Lung (tissue), 12 donors: Measurements from ENCODE around the gene WASF2. TPM values are rescaled to one million over a fixed set of nuclear protein-coding genes. Genes with fewer than 3 reads are reported as not detected.

Experiments
- ATAC-seq: fragments of 200-7000 bp; cut with Tn5 transposase; one replicate; pipeline ENCODE4 v1.9.1; 2020; ENCODE audit warnings: moderate number of reproducible peaks; ENCODE audit not compliant: insufficient read depth, low FRiP score
- DNase-seq, 3 donors: peaks; one replicate each; pipeline ENCODE4 v3.0.0-alpha.2; 2013 to 2017
- H3K27ac ChIP-seq, 2 donors: one replicate each; pipeline ENCODE4 v1.5.1; 2013; ENCODE audit warnings: mild to moderate bottlenecking in 2 of 2, moderate library complexity in 2 of 2, control low read depth in 1 of 2, inconsistent platforms in 1 of 2, low read depth in 1 of 2, low read length in 1 of 2
- H3K27me3 ChIP-seq, 3 donors: one replicate each; pipeline ENCODE4 v1.5.1; 2013; ENCODE audit warnings: low read length in 2 of 3; ENCODE audit not compliant: control insufficient read depth in 3 of 3, insufficient read depth in 3 of 3
- H3K36me3 ChIP-seq, 4 donors: one replicate each; pipeline ENCODE4 v1.5.1; 2013; ENCODE audit warnings: low read length in 4 of 4, mild to moderate bottlenecking in 1 of 4, moderate library complexity in 1 of 4; ENCODE audit not compliant: control insufficient read depth in 4 of 4, insufficient read depth in 4 of 4
- H3K4me1 ChIP-seq, 5 donors: one replicate each; pipeline ENCODE4 v1.5.1; 2013; ENCODE audit warnings: low read length in 5 of 5, mild to moderate bottlenecking in 2 of 5, moderate library complexity in 1 of 5; ENCODE audit not compliant: control insufficient read depth in 5 of 5, insufficient read depth in 5 of 5
- H3K4me3 ChIP-seq: one replicate; pipeline ENCODE4 v1.5.1; 2013; ENCODE audit warnings: mild to moderate bottlenecking, control low read depth, moderate library complexity
- H3K9ac ChIP-seq, 2 donors: one replicate each; pipeline ENCODE4 v1.5.1; 2013; ENCODE audit warnings: low read length in 2 of 2, control low read depth in 1 of 2; ENCODE audit not compliant: insufficient read depth in 1 of 2
- H3K9me3 ChIP-seq, 4 donors: one replicate each; pipeline ENCODE4 v1.5.1; 2013; ENCODE audit warnings: low read length in 3 of 4, mild to moderate bottlenecking in 1 of 4, moderate library complexity in 1 of 4; ENCODE audit not compliant: control insufficient read depth in 4 of 4, insufficient read depth in 3 of 4
- CTCF ChIP-seq: IDR thresholded peaks from 2 replicates; pipeline ENCODE4 v1.5.1; 2012; ENCODE audit warnings: mild to moderate bottlenecking; ENCODE audit errors: control extremely low read depth, extremely low read depth
- WGBS, 2 donors: extraction: QIAGEN DNeasy Blood & Tissue Kit; methylation state at CpG; one replicate each; pipeline ENCODE4 v1.1.7; 2013; 5-methylcytosine and 5-hydroxymethylcytosine counted together
- polyA plus RNA-seq, 2 donors: library from polyadenylated mRNA; stranded (reverse); fragments of 200-250 nt; gene quantifications; one replicate each; pipeline ENCODE4 v1.2.1, GENCODE V29; 2013
- total RNA-seq, 2 donors: library from RNA; depleted of rRNA in 1 of 2; stranded (reverse); fragments of >200 nt in 1 of 2; gene quantifications; one replicate each; pipeline ENCODE4 v1.2.1, GENCODE V29; 2014 to 2021
- donor health status: control.
- donor health status: control.
- donor health status: Bipolar disorder and iron deficiency.
- donor health status: healthy.
- donor health status: DM: yes; HTN: yes; CAD: no.

Gene WASF2
- total and polyA plus RNA-seq, 4 donors, result 27.3 to 136 (median 49.5) TPM

GRCh38 chr1:27455139-27455811 is 34.7 kb downstream of the WASF2 start:
- no peak for TF ChIP-seq CTCF
- no peak overlapping the region for H3K9ac ChIP-seq
- WGBS, 2 donors, result 34 to 38% methylated on average over 5 of the region's 5 CpGs
- H3K27me3 ChIP-seq, result no peaks in the 10 kb centered on the region
- no peak overlapping the region for H3K27ac ChIP-seq
- no peaks in the 10 kb centered on the region for H3K36me3 ChIP-seq
- peaks cover 0 to 11% (median 0%) of the 10 kb centered on the region in 5 donors for H3K4me1 ChIP-seq
- H3K4me3 ChIP-seq, result no peak overlapping the region
- DNase-seq, result peak in 1 of 3 donors; percentile 26
- H3K9me3 ChIP-seq, result no peaks in the 10 kb centered on the region
- no peak for ATAC-seq

GRCh38 chr1:27454610-27455009 is 35.4 kb downstream of the WASF2 start:
- H3K27ac ChIP-seq, result no peak overlapping the region

GRCh38 chr1:27451343-27451742 is 38.6 kb downstream of the WASF2 start:
- H3K36me3 ChIP-seq, result peaks cover 0 to 9% (median 3%) of the 10 kb centered on the region in 4 donors
- no peak overlapping the region for H3K4me3 ChIP-seq
- no peak for TF ChIP-seq CTCF
- DNase-seq (no peak), ATAC-seq (no peak)
- H3K9ac ChIP-seq, result no peak overlapping the region
- WGBS, 2 donors, result 47 to 63% methylated on average over 1 of the region's 1 CpG
- no peaks in the 10 kb centered on the region for H3K9me3 ChIP-seq
- H3K27ac ChIP-seq, result peak overlapping the region in 1 of 2 donors; percentile 1
- no peaks in the 10 kb centered on the region for H3K27me3 ChIP-seq
- H3K4me1 ChIP-seq, result peaks cover 0 to 18% (median 1%) of the 10 kb centered on the region in 5 donors

More at GRCh38 chr1:27454610-27455009, 35.4 kb downstream of the WASF2 start:
- TF ChIP-seq CTCF, result no peak
- peaks cover 0 to 1% (median 0%) of the 10 kb centered on the region in 4 donors for H3K36me3 ChIP-seq
- no peak overlapping the region for H3K4me3 ChIP-seq
- H3K9ac ChIP-seq, result no peak overlapping the region
- DNase-seq (no peak), ATAC-seq (no peak)
- no peaks in the 10 kb centered on the region for H3K9me3 ChIP-seq
- peaks cover 0 to 11% (median 0%) of the 10 kb centered on the region in 5 donors for H3K4me1 ChIP-seq
- 97% methylated on average over 4 of the region's 4 CpGs for WGBS, 2 donors
- no peaks in the 10 kb centered on the region for H3K27me3 ChIP-seq
